ENCODE measurements around the gene NTF4.

NTF4 gene

GRCh38 chr19:49109569-49110233 lies 45.1 kb upstream of the NTF4 start:
- DNase-seq: no peak
- TF ChIP-seq CTCF (IDR thresholded peaks at IDR 0.05): no peak
- H3K36me3 ChIP-seq: peaks cover 27 to 48% (median 38%) of the 10 kb centered on the region in 3 donors
- H3K9me3 ChIP-seq: no peaks in the 10 kb centered on the region
- peaks cover 0 to 26% (median 15%) of the 10 kb centered on the region in 4 donors for H3K4me1 ChIP-seq
- no peak overlapping the region for H3K4me3 ChIP-seq
- peak overlapping the region in 1 of 2 donors; percentile 65 for H3K27ac ChIP-seq
- intact Hi-C loops (cut with DNase I; ENCODE audit: low total_unique reads): loop anchor here (5.0 kb wide), 1 partner anchor 33 kb away; no protein-coding TSS in a partner anchor
- H3K27me3 ChIP-seq: no peaks in the 10 kb centered on the region

GRCh38 chr19:49109051-49109450 lies 44.4 kb upstream of the NTF4 start:
- H3K4me1 ChIP-seq: peaks cover 0 to 26% (median 14%) of the 10 kb centered on the region in 4 donors
- intact Hi-C loops (cut with DNase I; ENCODE audit: low total_unique reads): loop anchor here (5.0 kb wide), 1 partner anchor 33 kb away; no protein-coding TSS in a partner anchor
- TF ChIP-seq CTCF (IDR thresholded peaks at IDR 0.05): no peak
- H3K27ac ChIP-seq: no peak overlapping the region
- peaks cover 33 to 55% (median 45%) of the 10 kb centered on the region in 3 donors for H3K36me3 ChIP-seq
- no peak overlapping the region for H3K4me3 ChIP-seq
- H3K27me3 ChIP-seq: no peaks in the 10 kb centered on the region
- no peaks in the 10 kb centered on the region for H3K9me3 ChIP-seq
- DNase-seq: no peak

DNA sequence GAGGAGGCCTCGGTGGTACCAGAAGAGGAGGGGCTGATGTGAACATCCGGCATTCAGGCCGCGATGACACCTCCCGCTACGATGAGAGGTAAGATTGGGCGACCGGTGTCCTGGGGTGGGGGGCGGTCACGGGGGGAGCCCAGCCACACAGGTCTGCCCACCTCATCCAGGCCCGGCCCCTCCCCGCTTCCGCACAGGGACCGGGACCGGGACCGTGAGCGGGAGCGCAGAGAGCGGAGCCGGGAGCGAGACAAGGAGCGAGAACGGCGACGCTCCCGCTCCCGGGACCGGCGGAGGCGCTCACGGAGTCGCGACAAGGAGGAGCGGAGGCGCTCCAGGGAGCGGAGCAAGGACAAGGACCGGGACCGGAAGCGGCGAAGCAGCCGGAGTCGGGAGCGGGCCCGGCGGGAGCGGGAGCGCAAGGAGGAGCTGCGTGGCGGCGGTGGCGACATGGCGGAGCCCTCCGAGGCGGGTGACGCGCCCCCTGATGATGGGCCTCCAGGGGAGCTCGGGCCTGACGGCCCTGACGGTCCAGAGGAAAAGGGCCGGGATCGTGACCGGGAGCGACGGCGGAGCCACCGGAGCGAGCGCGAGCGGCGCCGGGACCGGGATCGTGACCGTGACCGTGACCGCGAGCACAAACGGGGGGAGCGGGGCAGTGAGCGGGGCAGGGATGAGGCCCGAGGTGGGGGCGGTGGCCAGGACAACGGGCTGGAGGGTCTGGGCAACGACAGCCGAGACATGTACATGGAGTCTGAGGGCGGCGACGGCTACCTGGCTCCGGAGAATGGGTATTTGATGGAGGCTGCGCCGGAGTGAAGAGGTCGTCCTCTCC lies 43.2 kb upstream of the NTF4 start:
- peaks cover 0 to 20% (median 10%) of the 10 kb centered on the region in 4 donors for H3K4me1 ChIP-seq
- DNase-seq: no peak
- TF ChIP-seq CTCF (IDR thresholded peaks at IDR 0.05): no peak
- no peak overlapping the region for H3K4me3 ChIP-seq
- intact Hi-C loops (cut with DNase I; ENCODE audit: low total_unique reads): loop anchor here (5.0 kb wide), 1 partner anchor 34 kb away; no protein-coding TSS in a partner anchor
- H3K9me3 ChIP-seq: no peaks in the 10 kb centered on the region
- H3K36me3 ChIP-seq: peaks cover 42 to 67% (median 57%) of the 10 kb centered on the region in 3 donors
- H3K27me3 ChIP-seq: no peaks in the 10 kb centered on the region
- H3K27ac ChIP-seq: no peak overlapping the region

- no peak for DNase-seq
- Histone ChIP-seq H3K4me3 (no peak overlapping the region), H3K27ac (no peak overlapping the region), H3K36me3 (peaks cover 54 to 79% (median 68%) of the 10 kb centered on the region in 3 donors), H3K4me1 (peaks cover 0 to 20% (median 10%) of the 10 kb centered on the region in 4 donors), H3K27me3 (no peaks in the 10 kb centered on the region), H3K9me3 (no peaks in the 10 kb centered on the region)
- peak; percentile 63 to 68 for TF ChIP-seq CTCF (IDR thresholded peaks at IDR 0.05)
- intact Hi-C loops (cut with DNase I; ENCODE audit: low total_unique reads): loop anchor here (5.0 kb wide), 1 partner anchor 36 kb away; no protein-coding TSS in a partner anchor
Measured at GRCh38 chr19:49106648-49107135, 42.1 kb upstream of the NTF4 start.

DNA sequence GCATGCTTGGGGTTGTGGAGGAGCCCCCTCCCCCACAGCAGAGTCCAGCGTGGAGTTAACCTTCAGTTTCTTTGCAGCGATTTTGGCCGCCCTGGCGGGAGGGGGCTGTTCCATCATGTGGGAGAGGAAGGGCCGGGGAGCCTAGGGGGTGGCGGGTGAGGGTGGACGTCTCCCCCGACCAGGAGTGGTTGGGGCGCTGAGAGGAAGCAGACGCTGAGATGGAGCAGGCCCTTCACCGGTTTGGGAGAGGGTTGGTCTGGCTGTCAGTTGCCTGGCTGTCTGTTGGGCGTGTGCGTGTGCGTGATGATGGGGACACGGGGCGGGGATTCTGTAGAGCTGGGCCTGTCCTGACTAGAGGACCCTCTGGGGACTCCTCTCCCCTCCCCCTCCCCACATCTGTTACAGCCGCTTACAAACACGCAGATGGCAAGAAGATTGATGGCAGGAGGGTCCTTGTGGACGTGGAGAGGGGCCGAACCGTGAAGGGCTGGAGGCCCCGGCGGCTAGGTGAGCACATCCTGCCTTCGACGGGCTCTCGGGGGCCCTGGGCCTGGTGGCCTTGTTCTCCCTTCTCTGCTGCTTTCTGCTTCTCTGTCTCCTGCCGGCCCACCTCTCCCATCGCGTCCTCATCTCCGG lies 39.7 kb upstream of the NTF4 start:
- Histone ChIP-seq H3K4me3 (no peak overlapping the region), H3K27me3 (no peaks in the 10 kb centered on the region), H3K27ac (no peak overlapping the region), H3K9me3 (no peaks in the 10 kb centered on the region), H3K36me3 (peaks cover 76 to 100% (median 91%) of the 10 kb centered on the region in 3 donors), H3K4me1 (no peaks in the 10 kb centered on the region)
- no peak for DNase-seq
- intact Hi-C loops (cut with DNase I; ENCODE audit: low total_unique reads): no loop called here
- no peak for TF ChIP-seq CTCF (IDR thresholded peaks at IDR 0.05)
